CD4-positive, alpha-beta memory T cell (primary cell): ENCODE data around the gene RBBP7. TPM values are rescaled to one million over a fixed set of nuclear protein-coding genes. Genes with fewer than 3 reads are reported as not detected.

Experiments used
- CTCF ChIA-PET: fragments of 350-600 bp; sonication (Branson Sonifier 250); formaldehyde crosslinking; loops from one replicate; lab custom pipeline; 2021; ENCODE audit warnings: inconsistent platforms; ENCODE audit not compliant: partially characterized antibody; lab: Charles Lee
- POLR2A ChIA-PET: fragments of 350-600 bp; sonication (Branson Sonifier 250); formaldehyde crosslinking; loops from one replicate; lab custom pipeline; 2021; ENCODE audit not compliant: partially characterized antibody; lab: Charles Lee
- DNase-seq, 5 donors: peaks; one replicate each; pipeline versions ENCODE4 v3.0.0 to v3.0.0-alpha.2; 2020 to 2022; ENCODE audit warnings: mixed read lengths in 1 of 5
- H3K27ac ChIP-seq: one replicate; pipeline ENCODE4 v1.7.0; 2013; ENCODE audit warnings: low read depth, low read length
- H3K27me3 ChIP-seq: 2 replicates; pipeline ENCODE4 v1.7.0; 2013; ENCODE audit warnings: mild to moderate bottlenecking, low read length, moderate library complexity; ENCODE audit not compliant: insufficient read depth
- H3K36me3 ChIP-seq: 2 replicates; pipeline ENCODE4 v1.7.0; 2013; ENCODE audit warnings: mild to moderate bottlenecking, low read length, moderate library complexity; ENCODE audit not compliant: insufficient read depth
- H3K4me1 ChIP-seq: 2 replicates; pipeline ENCODE4 v1.7.0; 2013; ENCODE audit warnings: mild to moderate bottlenecking, low read length, moderate library complexity; ENCODE audit not compliant: insufficient read depth
- H3K4me3 ChIP-seq, 2 donors: one replicate each; pipeline ENCODE4 v1.7.0; 2013; ENCODE audit warnings: low read length in 2 of 2, mild to moderate bottlenecking in 1 of 2
- H3K9me3 ChIP-seq, 2 donors: one replicate each; pipeline ENCODE4 v1.7.0; 2013; ENCODE audit warnings: low read length in 2 of 2, control low read depth in 1 of 2; ENCODE audit not compliant: control insufficient read depth in 1 of 2
- H3K27ac Mint-ChIP-seq, 7 donors: one replicate each; pipeline ENCODE4 v1.8.0; 2020 to 2021; ENCODE audit warnings: mixed read lengths in 7 of 7, mild to moderate bottlenecking in 6 of 7, inconsistent platforms in 3 of 7, moderate library complexity in 3 of 7
- H3K27me3 Mint-ChIP-seq, 2 donors: one replicate each; pipeline ENCODE4 v1.8.0; 2020 to 2021; ENCODE audit warnings: mixed read lengths in 2 of 2
- H3K36me3 Mint-ChIP-seq, 2 donors: one replicate each; pipeline ENCODE4 v1.8.0; 2020 to 2021; ENCODE audit warnings: mixed read lengths in 2 of 2, inconsistent platforms in 1 of 2, mild to moderate bottlenecking in 1 of 2
- H3K4me1 Mint-ChIP-seq, 4 donors: one replicate each; pipeline ENCODE4 v1.8.0; 2020 to 2021; ENCODE audit warnings: mixed read lengths in 4 of 4, mild to moderate bottlenecking in 1 of 4
- H3K4me3 Mint-ChIP-seq, 8 donors: one replicate each; pipeline ENCODE4 v1.8.0; 2020 to 2021; ENCODE audit warnings: mixed read lengths in 8 of 8, mild to moderate bottlenecking in 7 of 8, moderate library complexity in 6 of 8, inconsistent platforms in 3 of 8
- H3K9me3 Mint-ChIP-seq, 8 donors: one replicate each; pipeline ENCODE4 v1.8.0; 2020 to 2021; ENCODE audit warnings: mixed read lengths in 8 of 8, mild to moderate bottlenecking in 5 of 8, inconsistent platforms in 3 of 8, moderate library complexity in 1 of 8
- intact Hi-C: fragments of 100-400 bp; cut with micrococcal nuclease; formaldehyde crosslinking; loops from one replicate; pipeline ENCODE4 v1.15.1; 2023
- polyA plus RNA-seq, 2 donors: library from polyadenylated mRNA; unstranded; fragments of 300-500 nt; fragmentation: Illumina TruSeq; gene quantifications; one replicate each; pipeline ENCODE4 v1.2.3, GENCODE V29; 2021
- total RNA-seq, 2 experiments: library from RNA; stranded (reverse); gene quantifications; one replicate each; pipeline ENCODE4 v1.2.3, GENCODE V29; 2021

The RBBP7 gene
- total and polyA plus RNA-seq, 4 experiments from 2014 or later = 90.5 to 172 (median 112) TPM

DNA sequence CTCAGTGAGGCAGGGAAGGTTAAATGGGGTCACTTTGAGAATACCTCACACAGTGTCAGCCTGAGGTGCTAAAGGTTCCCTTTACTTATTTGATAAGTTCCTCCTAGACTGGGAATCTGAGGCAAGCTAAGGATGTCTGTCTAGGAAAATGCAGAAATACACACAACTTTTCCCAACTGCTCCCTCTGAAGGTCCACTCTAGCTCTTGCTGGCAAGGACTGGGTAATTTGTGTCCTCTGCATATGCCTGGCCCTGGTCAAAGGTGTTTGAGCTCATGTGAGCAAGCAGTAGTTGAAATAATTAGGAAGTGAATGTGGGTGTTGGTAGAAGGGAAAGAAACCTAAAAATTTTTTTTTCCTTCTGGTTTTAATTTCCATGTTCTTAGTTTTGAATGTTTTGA lies 62.6 kb downstream of the RBBP7 start:
- Mint-ChIP-seq H3K4me1 (peaks cover 9 to 32% (median 24%) of the 10 kb centered on the region in 4 donors), H3K27ac (peak overlapping the region in 1 of 7 donors; percentile 7), H3K4me3 (no peak overlapping the region), H3K36me3 (peaks cover 5 to 13% of the 10 kb centered on the region in 2 donors), H3K9me3 (no peaks in the 10 kb centered on the region), H3K27me3 (no peaks in the 10 kb centered on the region)
- DNase-seq = no peak
- ChIA-PET POLR2A (interaction anchor here (0.6 kb wide), 1 partner anchor 12 kb away, joined by 4 read pairs; no protein-coding TSS in a partner anchor), CTCF (interaction anchor here (0.6 kb wide), 1 partner anchor 1310 kb away, joined by 3 read pairs; no protein-coding TSS in a partner anchor)
- no peak overlapping the region for H3K4me3 ChIP-seq
- H3K4me1 ChIP-seq = no peaks in the 10 kb centered on the region
- H3K27me3 ChIP-seq = no peaks in the 10 kb centered on the region
- no peak overlapping the region for H3K27ac ChIP-seq
- no peaks in the 10 kb centered on the region for H3K36me3 ChIP-seq
- no peaks in the 10 kb centered on the region for H3K9me3 ChIP-seq
- intact Hi-C loops = no loop called here

DNA sequence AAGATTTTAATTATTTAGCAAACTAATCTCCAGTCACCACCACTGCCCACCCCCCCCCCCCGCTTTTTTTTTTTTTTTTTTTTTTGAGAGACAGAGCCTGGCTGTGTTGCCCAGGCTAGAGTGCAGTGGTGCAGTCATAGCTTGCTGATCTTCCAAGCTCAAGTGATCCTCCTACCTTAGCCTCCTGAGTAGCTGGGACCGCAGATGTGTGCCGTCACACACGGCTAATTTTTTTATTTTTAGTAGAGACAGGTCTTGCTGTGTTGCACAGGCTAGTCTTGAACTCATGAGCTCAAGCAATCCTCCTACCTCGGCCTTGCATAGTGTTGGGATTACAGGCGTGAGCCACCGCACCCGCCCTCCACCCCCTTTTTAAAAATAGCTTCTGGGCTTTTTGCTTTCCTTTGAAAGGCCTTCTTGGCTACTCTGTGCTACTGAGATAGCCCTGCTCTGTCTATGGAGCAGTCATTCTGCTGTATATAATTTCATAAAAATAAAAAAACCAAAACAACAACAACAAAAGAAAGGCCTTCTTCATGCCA lies 65.2 kb downstream of the RBBP7 start:
- Mint-ChIP-seq H3K36me3 (peaks cover 9 to 14% of the 10 kb centered on the region in 2 donors), H3K4me3 (no peak overlapping the region), H3K27ac (no peak overlapping the region), H3K27me3 (no peaks in the 10 kb centered on the region), H3K9me3 (no peaks in the 10 kb centered on the region), H3K4me1 (peaks cover 8 to 32% (median 23%) of the 10 kb centered on the region in 4 donors)
- intact Hi-C loops = no loop called here
- Histone ChIP-seq H3K27ac (no peak overlapping the region), H3K9me3 (no peaks in the 10 kb centered on the region), H3K4me3 (no peak overlapping the region), H3K4me1 (no peaks in the 10 kb centered on the region), H3K27me3 (no peaks in the 10 kb centered on the region), H3K36me3 (no peaks in the 10 kb centered on the region)
- no peak for DNase-seq
- ChIA-PET POLR2A (no interaction called here), CTCF (no interaction called here)

DNA sequence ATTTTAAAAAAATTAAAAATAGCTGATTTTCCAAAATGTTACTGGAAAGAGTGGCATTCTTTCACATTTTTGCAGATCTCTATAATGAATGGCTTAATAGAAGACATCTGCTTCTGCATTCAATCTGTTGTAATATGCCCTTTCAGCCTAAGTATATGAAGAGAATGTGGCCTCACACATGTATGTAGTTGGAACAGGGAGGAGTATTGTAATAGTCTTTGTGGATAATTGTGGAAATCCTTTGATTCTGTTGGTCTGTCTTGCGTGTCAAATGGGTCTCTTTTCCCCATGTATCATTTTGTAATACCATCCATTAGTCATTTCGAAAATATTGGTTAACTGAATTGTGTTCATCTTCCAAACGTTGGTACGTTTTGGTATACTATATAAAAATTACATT lies 72.3 kb downstream of the RBBP7 start:
- no peak overlapping the region for H3K4me3 Mint-ChIP-seq
- Histone ChIP-seq H3K4me1 (no peaks in the 10 kb centered on the region), H3K27ac (no peak overlapping the region), H3K36me3 (peaks cover 6% of the 10 kb centered on the region), H3K4me3 (no peak overlapping the region), H3K9me3 (no peaks in the 10 kb centered on the region), H3K27me3 (no peaks in the 10 kb centered on the region)
- H3K4me1 Mint-ChIP-seq = peaks cover 0 to 24% (median 11%) of the 10 kb centered on the region in 4 donors
- no peaks in the 10 kb centered on the region for H3K27me3 Mint-ChIP-seq
- DNase-seq = no peak
- peak overlapping the region in 1 of 7 donors; percentile 35 for H3K27ac Mint-ChIP-seq
- no peaks in the 10 kb centered on the region for H3K9me3 Mint-ChIP-seq
- peaks cover 26 to 29% of the 10 kb centered on the region in 2 donors for H3K36me3 Mint-ChIP-seq
- intact Hi-C loops = no loop called here
- POLR2A ChIA-PET = no interaction called here
- CTCF ChIA-PET = no interaction called here

- Histone ChIP-seq H3K4me1 (no peaks in the 10 kb centered on the region), H3K27ac (no peak overlapping the region), H3K9me3 (no peaks in the 10 kb centered on the region), H3K4me3 (no peak overlapping the region), H3K27me3 (no peaks in the 10 kb centered on the region), H3K36me3 (peaks cover 6% of the 10 kb centered on the region)
- no peak for DNase-seq
- Mint-ChIP-seq H3K36me3 (peaks cover 24 to 29% of the 10 kb centered on the region in 2 donors), H3K9me3 (no peaks in the 10 kb centered on the region), H3K4me3 (no peak overlapping the region), H3K27ac (peak overlapping the region in 1 of 7 donors; percentile 35), H3K27me3 (no peaks in the 10 kb centered on the region), H3K4me1 (peaks cover 0 to 24% (median 10%) of the 10 kb centered on the region in 4 donors)
- ChIA-PET POLR2A (no interaction called here), CTCF (no interaction called here)
- intact Hi-C loops = no loop called here
Measured at GRCh38 chrX:16797358-16797757, 72.8 kb downstream of the RBBP7 start.

GRCh38 chrX:16796298-16796697 lies 73.9 kb downstream of the RBBP7 start:
- H3K4me3 ChIP-seq = no peak overlapping the region
- Mint-ChIP-seq H3K4me3 (no peak overlapping the region), H3K27me3 (no peaks in the 10 kb centered on the region), H3K4me1 (peaks cover 0 to 24% (median 10%) of the 10 kb centered on the region in 4 donors), H3K36me3 (peaks cover 29 to 30% of the 10 kb centered on the region in 2 donors), H3K27ac (peak overlapping the region in 1 of 7 donors; percentile 36), H3K9me3 (no peaks in the 10 kb centered on the region)
- H3K9me3 ChIP-seq = no peaks in the 10 kb centered on the region
- H3K27ac ChIP-seq = no peak overlapping the region
- no peak for DNase-seq
- peaks cover 6% of the 10 kb centered on the region for H3K36me3 ChIP-seq
- no peaks in the 10 kb centered on the region for H3K4me1 ChIP-seq
- CTCF ChIA-PET = no interaction called here
- POLR2A ChIA-PET = interaction anchor here (0.7 kb wide), 1 partner anchor 12 kb away, joined by 4 read pairs; no protein-coding TSS in a partner anchor
- no peaks in the 10 kb centered on the region for H3K27me3 ChIP-seq
- intact Hi-C loops = no loop called here

Other genes with a start within 250 kb of the RBBP7 start
- gene S100G, start 220.2 kb downstream of the RBBP7 start, total RNA-seq = not detected
- gene S100G, start 220.2 kb downstream of the RBBP7 start, polyA plus RNA-seq = not detected
- 1 to 10 TPM; 6.4 to 7.2 TPM for gene CTPS2, start 157.7 kb downstream of the RBBP7 start, total RNA-seq
- gene CTPS2, start 157.7 kb downstream of the RBBP7 start, polyA plus RNA-seq = 1 to 10 TPM; 3.8 to 4.7 TPM
- gene SYAP1, start 150.8 kb downstream of the RBBP7 start, total RNA-seq = 10 to 100 TPM; 13.9 to 15.4 TPM
- 10 to 100 TPM; 14.5 TPM for gene SYAP1, start 150.8 kb downstream of the RBBP7 start, polyA plus RNA-seq
- gene TXLNG, start 83.9 kb downstream of the RBBP7 start, total RNA-seq = 10 to 100 TPM; 17.8 to 19.8 TPM
- gene TXLNG, start 83.9 kb downstream of the RBBP7 start, polyA plus RNA-seq = 10 to 100 TPM in 1 of 2 donors, 1 to 10 TPM in 1; 9.4 to 20.2 TPM
- 1 to 10 TPM in 1 of 2 experiments, under 1 TPM in 1; 0.69 to 1.4 TPM for gene REPS2, start 76.3 kb upstream of the RBBP7 start, total RNA-seq
- gene REPS2, start 76.3 kb upstream of the RBBP7 start, polyA plus RNA-seq = under 1 TPM; 0.09 to 0.53 TPM